HL-60/S4 (cell line): Measurements from ENCODE around the gene MTG1.
"Not testable (repeated sequence)": the region's sequence is repeated elsewhere in the genome, so short reads cannot be mapped to it uniquely, and the experiment has no call there.

ENCODE experiments used
- in situ Hi-C: fragments of 300-500 bp; cut with MboI; formaldehyde crosslinking; loops from 2 replicates; pipeline ENCODE4 v1.14.3; 2022; ENCODE audit warnings: low sequenced_read_pairs

Gene MTG1

GRCh38 chr10:133377025-133377817 lies 16.7 kb upstream of the MTG1 start:
- in situ Hi-C loops, result no loop called here

GRCh38 chr10:133377818-133378250 lies 16.1 kb upstream of the MTG1 start:
- in situ Hi-C loops, result no loop called here

- in situ Hi-C loops, result no loop called here
Measured at GRCh38 chr10:133378251-133379096, 15.5 kb upstream of the MTG1 start.

GRCh38 chr10:133379152-133379800 lies 14.7 kb upstream of the MTG1 start, which contains the start of gene PAOX:
Gene PAOX, plus strand, starts transcription at chr10:133379262. Its CDS starts 55 bp downstream, at chr10:133379317.
- in situ Hi-C loops, result no loop called here

GRCh38 chr10:133379801-133380666 lies 13.9 kb upstream of the MTG1 start:
- in situ Hi-C loops, result no loop called here

DNA sequence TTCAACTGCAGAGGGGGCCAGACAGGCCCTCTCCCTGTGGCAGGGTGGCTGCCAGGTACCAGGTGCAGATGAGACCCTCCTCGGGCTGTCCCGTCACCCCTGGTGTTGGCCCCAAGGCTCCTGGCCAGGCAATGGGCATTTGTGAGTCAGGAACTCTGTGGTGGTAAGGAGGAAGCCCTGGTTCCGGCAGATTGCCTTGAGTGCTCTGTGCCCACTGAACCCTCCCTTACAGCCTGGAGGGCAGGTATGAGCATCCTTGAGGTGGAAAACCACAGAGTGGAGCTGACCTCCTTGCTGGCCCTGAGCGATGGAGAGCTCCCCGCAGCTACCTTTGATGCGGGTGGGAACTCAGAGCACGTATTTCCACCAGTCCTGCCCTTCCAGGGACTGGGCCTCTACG lies 12.9 kb upstream of the MTG1 start:
- in situ Hi-C loops, result no loop called here

- in situ Hi-C loops, result no loop called here
Measured at GRCh38 chr10:133383551-133383950, 10.4 kb upstream of the MTG1 start.

- in situ Hi-C loops, result no loop called here
Measured at GRCh38 chr10:133384071-133384470, 9.9 kb upstream of the MTG1 start.

DNA sequence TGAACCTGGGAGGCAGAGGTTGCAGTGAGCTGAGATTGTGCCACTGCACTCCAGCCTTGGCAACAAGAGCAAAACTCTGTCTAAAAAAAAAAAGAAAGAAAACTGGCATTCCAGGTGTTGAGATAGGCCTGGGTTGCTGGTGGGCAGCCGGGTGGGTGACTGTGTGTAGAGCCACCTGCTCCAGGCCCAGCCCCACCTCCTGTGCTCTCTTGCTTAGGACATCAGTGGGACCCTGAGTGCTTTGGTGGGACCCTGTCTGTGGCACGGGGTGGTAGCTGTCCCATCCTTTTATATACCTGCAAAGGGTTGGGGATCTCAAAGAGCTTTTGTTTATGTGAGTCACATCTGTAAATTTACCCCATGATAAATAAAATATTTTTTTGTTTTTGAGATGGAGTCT lies 8.7 kb upstream of the MTG1 start:
- in situ Hi-C loops, result no loop called here

GRCh38 chr10:133386951-133387350 lies 7.0 kb upstream of the MTG1 start:
- in situ Hi-C loops, result not testable (repeated sequence)

- in situ Hi-C loops, result no loop called here
Measured at GRCh38 chr10:133388236-133388972, 5.6 kb upstream of the MTG1 start.

DNA sequence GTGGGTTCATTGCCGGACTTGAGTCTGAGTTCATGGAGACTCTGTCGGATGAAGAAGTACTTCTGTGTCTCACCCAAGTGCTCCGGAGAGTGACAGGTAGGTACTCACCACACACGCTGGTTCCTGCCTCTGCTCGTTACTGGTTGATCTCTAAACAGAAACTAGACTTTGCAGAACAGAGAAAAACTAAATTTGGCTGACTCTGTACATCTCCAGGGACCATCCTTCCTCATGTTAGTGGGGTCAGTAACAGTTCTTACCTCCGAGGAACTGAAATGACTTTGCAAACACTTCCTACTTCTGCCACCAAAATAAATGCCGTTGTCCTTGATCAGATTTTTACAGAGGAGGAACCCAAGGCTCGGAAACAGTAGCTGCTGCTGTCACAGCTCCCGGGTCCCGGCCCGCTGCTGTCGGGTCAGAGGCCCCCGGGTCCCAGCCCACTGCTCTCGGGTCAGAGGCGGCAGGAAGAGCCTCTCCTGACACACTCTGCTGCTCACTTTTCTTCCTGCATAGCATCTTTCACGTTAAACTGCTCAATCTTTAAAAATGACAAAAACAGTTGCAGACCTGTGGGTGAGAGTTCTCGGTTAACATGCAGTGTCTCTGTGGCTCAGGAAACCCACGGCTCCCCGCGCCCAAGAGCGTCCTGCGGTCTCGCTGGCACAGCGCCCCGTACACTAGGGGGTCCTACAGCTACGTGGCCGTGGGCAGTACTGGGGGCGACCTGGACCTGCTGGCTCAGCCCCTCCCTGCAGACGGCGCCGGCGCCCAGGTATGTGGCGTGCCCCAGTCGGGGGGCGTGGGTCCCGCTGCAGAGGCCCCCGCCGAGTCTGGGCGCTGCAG lies 4.8 kb upstream of the MTG1 start:
- in situ Hi-C loops, result no loop called here

GRCh38 chr10:133390597-133391248 lies 3.2 kb upstream of the MTG1 start:
- in situ Hi-C loops, result no loop called here

DNA sequence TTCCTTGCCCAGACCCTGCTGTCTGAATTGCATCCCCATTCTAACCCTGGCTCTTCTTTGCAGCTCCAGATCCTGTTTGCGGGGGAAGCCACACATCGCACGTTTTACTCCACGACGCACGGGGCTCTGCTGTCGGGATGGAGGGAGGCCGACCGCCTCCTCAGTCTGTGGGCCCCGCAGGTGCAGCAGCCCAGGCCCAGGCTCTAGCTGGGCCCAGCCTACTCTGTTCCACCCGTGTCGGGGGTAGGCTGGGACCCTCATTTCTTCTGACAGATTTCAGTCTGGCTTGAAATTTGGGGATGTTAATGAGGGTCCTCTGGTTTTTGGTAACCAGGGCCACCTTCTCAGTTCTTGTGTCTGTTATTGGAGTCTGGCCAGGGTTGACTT lies 2.7 kb upstream of the MTG1 start:
- in situ Hi-C loops, result no loop called here

- in situ Hi-C loops, result no loop called here
Measured at GRCh38 chr10:133391761-133392518, 2.0 kb upstream of the MTG1 start.

- in situ Hi-C loops, result no loop called here
Measured at GRCh38 chr10:133393401-133394063, 425 bp upstream of the MTG1 start.

- in situ Hi-C loops, result no loop called here
Measured at GRCh38 chr10:133394801-133395221, 854 bp downstream of the MTG1 start.
